ENCODE measurements around the gene RBP4.

Gene RBP4

DNA sequence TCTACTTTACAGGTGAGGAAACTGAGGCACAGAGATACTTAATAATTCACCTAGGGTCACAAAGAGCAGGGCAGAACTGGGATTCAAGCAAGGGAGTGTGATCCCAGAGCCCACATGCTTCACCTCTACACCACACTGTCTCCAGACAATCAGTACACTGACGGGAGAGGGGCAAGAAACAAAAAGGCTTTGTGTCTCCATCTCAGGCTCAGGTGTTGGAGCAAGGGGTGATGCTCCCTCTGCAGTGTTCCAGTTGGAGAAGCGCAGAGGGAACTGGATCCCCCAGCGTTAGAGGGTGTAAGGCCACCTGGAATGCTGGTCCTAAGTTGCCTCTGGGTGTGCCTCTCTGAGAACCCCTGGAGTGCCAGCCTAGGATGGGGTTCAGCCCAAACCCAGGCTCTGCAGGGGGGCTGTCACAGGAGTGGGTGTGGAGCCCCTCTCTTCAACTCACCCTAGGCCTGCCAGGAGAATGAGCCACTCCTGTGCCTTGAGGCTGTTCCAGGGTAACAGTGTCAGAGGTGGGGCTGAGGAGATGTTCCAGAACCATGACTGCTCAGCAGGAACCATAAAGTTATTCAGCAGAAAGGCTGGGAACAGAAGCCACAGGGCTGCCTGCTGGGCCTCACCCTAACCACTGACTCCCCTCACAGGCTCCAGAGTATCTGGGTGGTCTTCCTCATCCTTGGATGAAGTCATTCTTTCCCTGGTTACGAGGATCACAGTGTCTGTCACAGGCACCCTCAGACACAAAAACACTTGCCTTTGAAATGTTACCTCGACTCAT is 5.5 kb downstream of the RBP4 start:
- DNase-seq = no peak

DNA sequence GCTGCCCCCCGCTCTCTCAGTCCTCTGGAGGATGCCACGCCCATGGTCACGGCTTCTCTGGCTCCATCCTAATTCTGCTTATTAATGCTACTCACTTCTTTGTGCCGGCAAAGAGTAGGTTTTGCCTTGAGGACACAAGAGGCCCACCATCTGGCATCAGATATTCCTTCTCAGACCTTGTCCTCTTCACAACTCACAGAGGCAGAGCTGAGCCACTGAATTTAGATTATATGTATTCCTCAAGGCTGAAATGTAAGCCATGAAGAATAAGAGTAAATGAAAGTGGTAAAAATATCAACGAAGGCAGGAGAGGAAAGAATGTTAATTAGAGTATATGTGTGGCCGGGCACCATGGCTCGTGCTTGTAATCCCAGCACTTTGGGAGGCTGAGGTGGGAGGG is 6.5 kb downstream of the RBP4 start:
- no peak for DNase-seq

DNA sequence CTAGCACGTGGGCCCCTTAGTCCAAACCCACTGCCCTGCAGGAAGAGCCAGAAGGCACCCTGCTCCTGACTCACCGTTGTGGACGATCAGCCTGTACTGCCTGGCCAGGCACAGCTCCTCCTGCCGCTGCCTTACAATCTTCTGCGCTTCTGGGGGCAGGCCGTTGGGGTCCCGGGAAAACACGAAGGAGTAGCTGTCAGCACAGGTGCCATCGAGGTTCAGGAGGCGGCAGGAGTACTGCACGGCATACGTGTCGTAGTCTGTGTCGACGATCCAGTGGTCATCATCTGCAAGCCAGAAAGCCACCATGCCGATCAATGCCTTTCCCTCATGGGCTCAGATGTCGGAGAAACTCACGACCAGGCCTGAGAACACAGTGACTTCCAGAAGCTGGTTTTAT is 7.3 kb downstream of the RBP4 start:
- DNase-seq = no peak

DNA sequence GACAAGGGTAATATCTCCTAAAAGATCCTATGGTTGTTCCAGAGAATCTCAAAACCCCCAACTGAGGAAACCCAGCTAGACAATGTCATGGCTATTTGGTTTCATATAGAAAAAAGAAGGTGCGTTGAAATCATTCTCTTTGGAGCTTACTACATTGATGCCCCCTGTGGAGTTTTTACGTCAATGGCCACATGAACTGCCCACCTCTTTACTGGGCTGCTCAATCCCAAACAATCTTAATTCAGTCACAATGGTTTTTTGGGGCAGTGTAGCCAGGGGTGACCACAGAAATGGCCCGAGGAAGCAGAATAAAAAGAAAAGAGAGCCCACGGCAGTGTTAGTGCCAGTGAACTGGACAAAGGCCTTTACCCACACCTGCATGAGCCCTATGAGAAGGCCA is 7.8 kb downstream of the RBP4 start:
- DNase-seq = no peak

DNA sequence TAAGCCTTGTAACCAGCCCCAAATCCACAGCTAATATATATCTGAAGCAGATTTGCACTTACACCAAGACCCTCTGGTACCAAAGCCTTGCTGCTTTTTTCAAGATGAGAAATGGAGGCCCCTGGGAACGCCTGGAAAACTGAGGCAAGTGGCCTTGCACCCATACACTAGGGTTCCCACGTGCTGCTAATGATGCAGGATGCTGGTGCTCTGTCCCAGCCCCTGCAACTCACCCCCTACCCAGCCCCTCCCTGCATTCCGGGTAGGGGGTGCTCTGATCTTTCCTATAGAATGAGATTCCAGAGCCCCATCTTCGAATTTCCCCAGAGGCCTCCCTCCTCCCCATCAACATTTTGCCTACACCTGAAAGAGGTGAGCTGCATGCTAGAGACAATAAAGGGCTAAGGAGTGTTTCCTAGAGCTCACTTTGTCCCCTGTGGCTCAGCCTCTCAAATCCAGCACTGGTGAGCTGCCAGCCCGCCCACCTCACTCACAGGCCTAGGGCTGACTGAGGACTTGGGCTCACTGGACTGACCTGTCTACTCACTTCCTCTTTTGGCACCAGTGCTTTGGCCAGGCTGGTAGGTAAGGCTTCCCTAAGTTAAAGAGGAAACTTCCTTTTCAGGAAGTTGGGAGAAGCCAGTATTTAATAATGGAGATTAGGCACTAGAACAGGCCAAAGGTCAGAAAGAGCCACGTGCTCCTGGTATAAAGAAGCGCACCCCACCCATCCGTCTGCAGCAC is 9.8 kb downstream of the RBP4 start:
- no peak for DNase-seq

DNA sequence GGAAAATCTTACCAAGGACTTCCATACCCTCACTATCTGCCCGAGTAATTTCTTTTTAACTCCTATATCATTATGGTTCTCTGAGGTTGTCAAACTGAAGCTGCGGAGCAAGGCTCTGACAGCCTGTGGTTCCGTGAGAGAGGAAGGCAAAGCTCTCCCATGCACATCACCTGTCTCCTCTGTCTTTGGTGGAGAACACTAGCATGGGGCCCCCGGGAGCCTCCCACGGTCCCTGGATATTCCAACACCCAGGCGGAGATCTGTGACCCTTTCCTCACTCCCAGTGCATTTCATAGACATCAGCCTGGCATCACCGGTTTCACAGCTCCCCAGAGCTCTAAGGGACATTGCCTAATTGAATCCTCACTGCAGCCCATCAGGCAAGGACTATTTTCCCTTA is 10.4 kb downstream of the RBP4 start:
- no peak for DNase-seq

DNA sequence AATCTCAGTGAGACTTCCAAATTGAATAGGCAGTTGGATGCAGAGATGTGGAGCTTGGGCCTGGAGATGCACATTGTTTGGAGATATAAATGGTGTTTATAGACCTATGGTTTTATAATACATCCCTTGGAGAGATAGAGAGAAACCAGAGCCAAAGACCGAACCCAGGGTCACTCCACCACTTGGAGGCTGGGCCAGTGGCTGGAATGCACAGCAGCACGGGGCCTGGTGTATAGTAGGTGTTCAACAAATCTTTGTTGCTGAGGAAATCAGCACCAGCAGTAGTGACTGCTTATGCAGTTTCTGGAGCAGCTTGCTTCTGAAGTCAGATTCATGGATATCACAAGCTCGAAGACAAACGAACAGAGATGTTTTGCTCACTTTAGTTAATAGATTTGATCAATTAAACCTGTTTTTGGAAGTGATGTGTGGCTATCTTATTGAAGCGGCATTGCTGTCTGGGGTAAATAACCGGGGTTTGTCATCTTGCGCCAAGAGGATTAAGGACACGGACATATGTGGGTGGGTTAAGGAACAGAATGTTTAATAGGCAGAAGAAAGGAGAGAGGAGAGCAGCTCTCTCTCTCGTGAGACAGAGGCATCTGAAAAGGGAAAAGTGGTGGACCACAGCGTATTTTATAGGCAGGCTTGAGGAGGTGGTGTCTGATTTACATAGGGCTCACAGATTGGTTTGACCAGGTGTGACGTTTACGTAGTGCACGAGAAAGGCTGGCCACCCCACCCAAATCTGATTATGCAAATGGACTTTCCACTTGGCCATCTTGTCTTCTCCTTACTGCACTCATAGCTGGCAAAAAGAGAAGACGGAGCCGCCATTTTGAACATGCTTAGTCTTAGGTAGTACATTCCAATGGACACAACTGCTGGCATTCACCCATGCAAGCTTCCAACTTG is 11.1 kb downstream of the RBP4 start:
- no peak for DNase-seq

DNA sequence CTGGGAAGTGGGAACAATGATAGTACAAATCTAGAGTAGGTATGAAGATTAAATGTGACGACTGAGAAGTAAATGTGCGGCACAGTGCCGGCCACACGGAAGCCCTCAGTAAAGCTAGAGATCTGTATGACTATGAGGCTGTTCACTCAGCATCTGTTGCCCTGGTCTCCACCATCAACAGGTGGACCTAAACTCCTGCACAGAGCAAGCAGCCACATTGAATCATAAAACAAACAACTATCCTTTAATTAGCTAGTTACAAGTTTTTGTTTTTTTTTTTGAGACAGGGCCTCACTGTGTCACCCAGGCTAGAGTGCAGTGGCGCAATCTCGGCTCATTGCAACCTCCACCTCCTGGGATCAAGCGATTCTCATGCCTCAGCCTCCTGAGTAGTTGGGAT is 16.6 kb downstream of the RBP4 start:
- DNase-seq = no peak

DNA sequence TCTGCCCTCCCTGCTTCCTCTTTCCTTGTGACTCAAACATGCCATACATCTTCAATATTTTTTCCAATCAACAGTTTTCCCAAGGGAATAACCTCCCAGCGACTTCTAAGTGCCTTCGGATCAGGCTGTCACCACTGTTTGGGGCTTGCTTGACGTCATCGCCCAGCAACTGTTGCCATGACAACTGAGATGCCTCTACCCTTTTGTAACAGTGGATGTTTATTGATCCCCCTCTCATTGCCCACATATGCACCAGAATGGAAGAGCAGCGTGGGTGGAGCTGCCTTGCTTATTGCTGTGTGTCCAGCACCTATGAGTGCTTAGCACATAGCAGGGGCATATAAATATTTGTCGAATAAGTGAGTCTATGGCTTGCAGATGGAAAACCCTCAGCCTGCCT is 20.2 kb downstream of the RBP4 start:
- DNase-seq = peak; percentile 2

DNA sequence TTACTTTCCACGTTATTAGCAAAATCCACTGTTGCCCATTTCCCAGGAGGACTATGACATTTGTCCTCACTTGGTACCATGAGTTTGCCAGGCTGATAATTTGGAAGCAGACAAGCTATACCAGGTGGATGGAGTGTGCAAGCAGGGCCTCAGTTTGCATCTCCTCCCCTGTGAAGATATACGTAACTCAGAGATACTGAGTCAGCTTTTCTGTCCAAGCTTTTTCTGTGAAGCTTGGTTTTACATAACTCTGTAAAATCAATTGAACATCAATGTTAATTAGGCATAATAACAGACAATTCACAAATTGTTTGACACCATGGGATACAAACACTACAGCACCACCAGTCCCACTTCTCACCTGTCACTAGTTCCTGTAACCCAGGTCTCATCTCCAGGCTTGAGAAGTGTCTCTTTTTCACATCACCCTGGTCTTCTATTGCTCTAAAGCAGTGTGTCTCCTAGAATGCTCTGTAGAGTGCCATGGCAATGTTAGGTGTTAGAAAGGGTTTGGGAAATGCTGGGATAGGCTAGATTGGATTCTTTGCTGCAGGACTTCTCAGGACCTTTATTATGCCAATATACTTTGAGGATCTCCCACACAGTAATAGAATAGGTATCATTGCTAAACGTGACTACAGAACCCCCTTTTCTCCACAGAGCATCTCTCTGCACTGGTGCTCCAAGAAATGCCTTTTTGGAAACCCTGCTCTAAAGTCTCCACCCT is 20.9 kb downstream of the RBP4 start:
- no peak for DNase-seq

DNA sequence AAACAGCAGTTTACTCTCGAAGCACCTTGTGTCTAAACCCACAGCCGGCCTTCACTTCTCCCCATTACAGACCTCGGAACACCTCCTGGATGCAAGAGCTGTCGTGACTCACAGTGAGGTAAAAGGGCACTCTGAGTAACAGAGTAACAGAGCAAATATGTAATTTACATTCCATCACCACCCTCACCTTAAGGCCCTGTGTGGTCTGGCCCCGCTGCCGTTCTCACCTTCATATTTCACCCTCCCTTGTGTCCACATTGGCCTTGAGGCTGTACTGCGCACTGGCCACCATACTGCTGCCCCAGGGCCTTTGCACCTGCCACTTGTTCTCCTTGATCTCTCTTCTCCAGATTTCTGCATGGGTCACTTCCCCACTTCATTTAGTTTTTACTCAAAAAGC is 21.9 kb downstream of the RBP4 start:
- DNase-seq = no peak

DNA sequence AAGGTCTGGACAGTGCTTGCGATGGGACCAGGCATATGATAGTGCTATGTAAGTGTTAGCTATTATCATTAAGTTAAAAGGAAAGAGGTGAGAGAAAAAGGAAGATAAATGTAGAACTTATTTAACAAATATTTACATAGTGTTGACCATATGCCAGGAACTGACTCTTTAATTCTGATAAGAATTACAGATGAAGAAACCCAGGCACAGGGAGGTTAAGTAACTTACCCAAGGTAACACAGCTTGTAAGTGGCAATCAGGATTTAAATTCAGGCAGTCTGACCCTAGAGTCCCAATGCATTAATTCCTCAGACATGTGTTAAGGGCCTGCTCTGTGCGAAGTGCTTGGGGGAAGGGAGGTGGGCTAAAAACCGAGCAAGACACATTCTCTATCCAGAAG is 23.5 kb downstream of the RBP4 start:
- DNase-seq = no peak

DNA sequence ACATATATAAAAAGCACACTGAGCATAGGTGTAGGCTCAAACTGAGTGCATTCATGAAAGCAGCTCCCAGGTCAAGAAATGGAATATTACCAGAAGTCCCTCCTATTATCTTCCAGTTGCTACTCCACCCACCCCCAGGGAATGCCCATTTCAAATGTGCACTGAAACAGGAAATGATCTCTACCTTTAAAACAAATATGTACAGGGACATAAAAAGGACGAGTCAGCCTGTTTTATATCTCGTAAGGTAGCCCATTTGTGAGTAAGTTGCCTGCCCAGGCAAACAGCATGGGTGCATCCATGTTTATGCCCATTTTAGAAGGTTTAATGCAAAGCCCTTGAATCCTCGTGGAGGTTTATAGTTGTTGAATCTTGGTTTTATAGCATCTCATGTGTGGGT is 24.1 kb downstream of the RBP4 start:
- no peak for DNase-seq

DNA sequence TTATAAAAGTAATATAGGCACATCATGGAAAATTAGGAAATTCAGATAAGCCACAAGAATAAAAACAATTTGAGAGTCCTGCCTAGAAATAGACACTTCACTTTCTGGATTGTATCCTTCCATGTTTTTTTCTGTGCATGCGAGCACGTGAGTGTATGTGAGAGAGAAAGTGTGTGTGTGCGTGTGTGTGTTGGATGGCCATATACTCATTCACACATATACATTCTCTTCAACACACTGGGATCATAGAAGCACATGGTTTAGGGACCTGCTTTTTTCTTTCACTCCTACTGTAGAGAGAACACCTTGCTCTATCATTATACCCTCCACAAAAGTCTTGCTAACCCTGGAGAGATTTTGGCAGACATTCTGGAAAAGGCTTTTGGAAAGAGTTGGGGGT is 27.1 kb downstream of the RBP4 start:
- DNase-seq = no peak

DNA sequence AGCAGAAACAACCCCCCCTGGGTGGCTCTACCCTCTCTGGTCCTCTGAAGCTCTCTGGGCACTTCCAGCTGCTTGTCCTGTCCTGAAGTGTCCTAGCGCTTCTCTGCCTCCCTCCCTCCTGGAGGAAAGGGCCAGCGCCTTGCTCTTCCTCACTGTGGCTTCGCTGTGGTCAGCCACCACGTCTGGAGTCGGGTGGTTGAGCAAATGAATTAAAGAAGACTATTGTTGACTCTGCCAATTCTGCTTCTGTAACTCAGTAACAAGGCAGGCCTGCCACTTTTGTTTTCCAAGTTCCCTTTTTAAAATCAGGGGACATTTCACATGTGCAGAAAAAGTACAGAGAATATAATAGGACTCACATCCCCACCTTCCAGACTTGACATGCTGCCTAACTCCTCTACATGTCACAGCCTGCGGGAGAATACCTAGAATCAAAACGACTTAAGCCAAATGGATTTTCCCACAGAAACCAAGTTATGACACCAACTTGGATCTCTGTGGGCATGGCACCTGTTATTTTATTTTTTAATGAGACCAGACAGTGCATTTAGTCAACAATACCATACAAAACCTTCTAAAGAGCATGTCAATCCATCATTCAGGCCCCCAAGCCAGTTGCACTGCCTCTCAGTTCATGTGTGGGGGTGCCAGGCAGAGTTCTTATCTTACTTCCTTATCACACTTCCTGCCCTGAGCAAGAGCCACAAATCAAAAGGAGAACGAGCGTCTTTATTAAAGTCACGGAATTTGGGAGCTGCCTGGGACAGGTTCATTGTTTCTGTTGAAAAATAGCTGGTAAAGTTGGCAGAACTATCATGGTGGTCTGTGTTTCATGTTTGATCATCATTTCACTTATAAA is 27.8 kb downstream of the RBP4 start:
- no peak for DNase-seq

DNA sequence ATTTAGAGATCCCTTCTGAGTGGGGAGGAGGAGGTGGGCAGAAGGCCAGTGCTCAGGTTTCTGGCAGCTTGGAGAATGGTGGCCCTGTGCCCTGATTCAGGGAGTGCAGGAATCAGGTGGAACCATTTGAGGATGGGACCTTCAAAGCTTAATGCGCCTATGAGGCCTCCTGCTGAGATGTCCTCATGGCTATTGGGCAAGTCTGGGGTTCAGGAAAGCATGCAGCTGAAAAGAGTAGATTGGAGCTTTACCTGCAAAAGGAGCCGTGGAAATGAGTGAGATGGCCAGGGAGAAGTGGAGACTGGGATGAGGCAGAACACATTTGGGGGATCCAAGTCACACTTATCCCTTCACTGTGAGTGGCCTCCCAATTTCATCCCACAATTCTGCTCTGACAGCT is 28.4 kb downstream of the RBP4 start:
- DNase-seq = no peak

DNA sequence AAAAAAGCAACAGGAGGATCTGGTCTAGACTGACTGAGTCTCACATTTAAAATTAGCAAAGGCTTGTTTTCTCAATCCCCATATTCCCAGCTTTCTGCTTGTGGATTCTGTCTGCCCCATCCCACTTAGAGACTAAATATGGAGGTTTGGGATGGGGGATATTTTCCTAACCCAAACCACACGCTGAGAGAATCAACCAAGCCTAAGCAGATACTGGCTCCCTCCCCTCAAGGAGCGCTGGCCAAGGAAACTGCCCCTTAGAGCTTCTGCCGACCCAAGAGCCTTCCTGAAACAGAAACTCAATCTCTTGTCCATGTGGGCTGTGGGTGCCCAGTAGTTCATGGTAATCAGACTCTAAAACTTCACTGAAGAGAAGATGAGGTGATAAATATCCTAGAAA is 30.7 kb downstream of the RBP4 start:
- no peak for DNase-seq

DNA sequence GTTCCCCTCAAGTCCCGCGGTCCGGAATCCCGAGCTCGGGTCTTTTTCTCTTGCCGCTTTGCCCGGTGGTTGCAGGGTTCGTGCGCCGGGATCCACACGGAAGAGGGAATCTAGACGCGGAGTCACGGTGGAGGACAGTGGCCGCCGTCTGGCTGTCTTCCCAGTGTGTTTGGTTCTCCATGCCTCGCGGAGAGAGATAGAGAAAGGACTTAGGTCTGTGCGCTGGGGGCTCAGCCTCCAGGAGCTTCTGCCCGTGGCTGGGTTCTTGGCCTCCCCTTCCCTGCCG is 33.0 kb downstream of the RBP4 start:
- DNase-seq = no peak

DNA sequence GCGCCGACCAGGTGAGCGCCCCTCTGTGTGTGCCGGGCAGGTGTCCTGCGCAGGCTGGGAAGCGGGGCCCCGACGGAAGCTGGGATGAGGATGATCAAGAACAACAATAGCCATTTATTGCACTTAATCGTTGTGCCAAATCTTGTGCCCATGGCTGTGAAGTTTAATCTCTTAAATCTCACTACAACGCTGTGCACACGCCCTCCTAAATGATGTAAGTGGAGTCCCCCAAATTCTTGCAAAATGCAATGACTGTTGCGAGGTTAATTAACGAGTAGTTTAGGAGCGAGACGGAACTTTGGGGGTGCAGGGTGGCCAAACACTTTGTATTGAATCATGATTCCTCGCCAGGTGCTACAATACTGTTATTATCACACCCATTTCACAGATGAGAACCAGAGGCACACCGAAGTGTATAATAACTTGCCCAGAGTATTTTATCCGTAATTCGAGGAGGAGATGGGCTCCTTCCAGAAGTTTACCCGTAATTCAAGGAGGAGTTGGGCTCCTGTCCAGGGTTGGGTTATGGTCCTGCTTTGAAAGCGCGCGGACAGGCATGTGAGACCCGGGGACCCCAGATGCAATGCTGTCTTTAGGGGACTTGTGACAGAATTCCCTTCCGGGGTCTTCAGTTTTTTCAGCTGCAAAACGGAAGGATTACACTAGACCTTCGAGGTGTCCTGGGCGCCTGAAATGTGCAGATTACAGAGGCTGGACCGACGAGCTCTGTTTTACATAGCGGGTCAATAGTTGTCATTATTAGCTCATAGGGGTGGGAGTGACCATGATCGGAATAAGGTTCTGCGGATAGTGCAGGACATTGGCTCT is 33.5 kb downstream of the RBP4 start:
- DNase-seq = no peak

DNA sequence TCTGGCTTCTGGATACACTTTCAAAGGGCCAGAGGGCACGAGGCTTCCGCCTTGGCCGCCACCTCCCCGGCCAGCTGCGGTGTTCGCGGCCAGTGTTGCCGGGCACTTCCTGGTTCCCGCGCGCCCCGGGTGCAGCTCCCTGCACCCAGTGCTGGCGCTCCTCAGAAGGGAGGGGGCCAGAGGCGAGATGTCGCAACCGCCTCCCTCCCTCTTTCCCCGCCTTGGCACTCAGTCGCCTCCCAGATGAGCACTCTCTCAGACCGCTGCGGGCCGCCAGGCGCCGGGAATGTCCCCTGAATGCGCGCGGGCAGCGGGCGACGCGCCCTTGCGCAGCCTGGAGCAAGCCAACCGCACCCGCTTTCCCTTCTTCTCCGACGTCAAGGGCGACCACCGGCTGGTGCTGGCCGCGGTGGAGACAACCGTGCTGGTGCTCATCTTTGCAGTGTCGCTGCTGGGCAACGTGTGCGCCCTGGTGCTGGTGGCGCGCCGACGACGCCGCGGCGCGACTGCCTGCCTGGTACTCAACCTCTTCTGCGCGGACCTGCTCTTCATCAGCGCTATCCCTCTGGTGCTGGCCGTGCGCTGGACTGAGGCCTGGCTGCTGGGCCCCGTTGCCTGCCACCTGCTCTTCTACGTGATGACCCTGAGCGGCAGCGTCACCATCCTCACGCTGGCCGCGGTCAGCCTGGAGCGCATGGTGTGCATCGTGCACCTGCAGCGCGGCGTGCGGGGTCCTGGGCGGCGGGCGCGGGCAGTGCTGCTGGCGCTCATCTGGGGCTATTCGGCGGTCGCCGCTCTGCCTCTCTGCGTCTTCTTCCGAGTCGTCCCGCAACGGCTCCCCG is 34.4 kb downstream of the RBP4 start, which contains the start of gene FFAR4:
Gene FFAR4 (plus strand): TSS at position 231 of the 842 bp plus-strand sequence. CDS start 56 bp downstream, at position 287.
- peak; percentile 35 for DNase-seq
